GM19328 (cell line): ENCODE results near the gene CTBP1.
A peak's percentile ranks its signal among the peaks of the same experiment; 100 is the strongest.

Source experiments
- ATAC-seq: cut with Tn5 transposase; IDR thresholded peaks from one replicate; pipeline ENCODE4 v1.9.1; 2021; ENCODE audit warnings: mild to moderate bottlenecking, moderate library complexity; ENCODE audit not compliant: unreplicated experiment

CTBP1 gene

GRCh38 chr4:1250921-1251772 lies 2.2 kb upstream of the CTBP1 start:
- no peak for ATAC-seq

- ATAC-seq: no peak
Observed at GRCh38 chr4:1250527-1250812, 1.5 kb upstream of the CTBP1 start.

GRCh38 chr4:1249731-1250526 lies 999 bp upstream of the CTBP1 start:
- ATAC-seq: no peak

GRCh38 chr4:1249148-1249730 lies 309 bp upstream of the CTBP1 start:
- peak; percentile 70 for ATAC-seq

GRCh38 chr4:1247864-1248244 lies 1.1 kb downstream of the CTBP1 start:
- ATAC-seq: no peak

GRCh38 chr4:1246901-1247863 lies 1.7 kb downstream of the CTBP1 start:
- ATAC-seq: no peak

GRCh38 chr4:1246111-1246881 lies 2.6 kb downstream of the CTBP1 start:
- ATAC-seq: no peak

GRCh38 chr4:1245481-1246051 lies 3.4 kb downstream of the CTBP1 start:
- no peak for ATAC-seq

- ATAC-seq: no peak
Observed at GRCh38 chr4:1244978-1245471, 3.9 kb downstream of the CTBP1 start.

- ATAC-seq: no peak
Observed at GRCh38 chr4:1244081-1244977, 4.6 kb downstream of the CTBP1 start.

- no peak for ATAC-seq
Observed at GRCh38 chr4:1243451-1244080, 5.4 kb downstream of the CTBP1 start.

- no peak for ATAC-seq
Observed at GRCh38 chr4:1242506-1243450, 6.2 kb downstream of the CTBP1 start.

GRCh38 chr4:1241936-1242505 lies 6.9 kb downstream of the CTBP1 start:
- ATAC-seq: no peak

GRCh38 chr4:1241466-1241935 lies 7.4 kb downstream of the CTBP1 start:
- ATAC-seq: no peak

- ATAC-seq: no peak
Observed at GRCh38 chr4:1240721-1241465, 8.0 kb downstream of the CTBP1 start.

GRCh38 chr4:1239950-1240307 lies 9.0 kb downstream of the CTBP1 start:
- ATAC-seq: no peak
